Activated gamma-delta T cell treated with anti-CD3 and anti-CD28 coated beads, Interleukin-2, amount 50 U/mL, for 16 hours (primary cell): Measurements from ENCODE around the gene ACP7.
"Not testable (repeated sequence)": the region's sequence is repeated elsewhere in the genome, so short reads cannot be mapped to it uniquely, and the experiment has no call there.

Experiments used
- DNase-seq: peaks from one replicate; pipeline ENCODE4 v3.0.0-alpha.2; 2020; ENCODE audit warnings: low read depth

The ACP7 gene, protein sequence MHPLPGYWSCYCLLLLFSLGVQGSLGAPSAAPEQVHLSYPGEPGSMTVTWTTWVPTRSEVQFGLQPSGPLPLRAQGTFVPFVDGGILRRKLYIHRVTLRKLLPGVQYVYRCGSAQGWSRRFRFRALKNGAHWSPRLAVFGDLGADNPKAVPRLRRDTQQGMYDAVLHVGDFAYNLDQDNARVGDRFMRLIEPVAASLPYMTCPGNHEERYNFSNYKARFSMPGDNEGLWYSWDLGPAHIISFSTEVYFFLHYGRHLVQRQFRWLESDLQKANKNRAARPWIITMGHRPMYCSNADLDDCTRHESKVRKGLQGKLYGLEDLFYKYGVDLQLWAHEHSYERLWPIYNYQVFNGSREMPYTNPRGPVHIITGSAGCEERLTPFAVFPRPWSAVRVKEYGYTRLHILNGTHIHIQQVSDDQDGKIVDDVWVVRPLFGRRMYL

DNA sequence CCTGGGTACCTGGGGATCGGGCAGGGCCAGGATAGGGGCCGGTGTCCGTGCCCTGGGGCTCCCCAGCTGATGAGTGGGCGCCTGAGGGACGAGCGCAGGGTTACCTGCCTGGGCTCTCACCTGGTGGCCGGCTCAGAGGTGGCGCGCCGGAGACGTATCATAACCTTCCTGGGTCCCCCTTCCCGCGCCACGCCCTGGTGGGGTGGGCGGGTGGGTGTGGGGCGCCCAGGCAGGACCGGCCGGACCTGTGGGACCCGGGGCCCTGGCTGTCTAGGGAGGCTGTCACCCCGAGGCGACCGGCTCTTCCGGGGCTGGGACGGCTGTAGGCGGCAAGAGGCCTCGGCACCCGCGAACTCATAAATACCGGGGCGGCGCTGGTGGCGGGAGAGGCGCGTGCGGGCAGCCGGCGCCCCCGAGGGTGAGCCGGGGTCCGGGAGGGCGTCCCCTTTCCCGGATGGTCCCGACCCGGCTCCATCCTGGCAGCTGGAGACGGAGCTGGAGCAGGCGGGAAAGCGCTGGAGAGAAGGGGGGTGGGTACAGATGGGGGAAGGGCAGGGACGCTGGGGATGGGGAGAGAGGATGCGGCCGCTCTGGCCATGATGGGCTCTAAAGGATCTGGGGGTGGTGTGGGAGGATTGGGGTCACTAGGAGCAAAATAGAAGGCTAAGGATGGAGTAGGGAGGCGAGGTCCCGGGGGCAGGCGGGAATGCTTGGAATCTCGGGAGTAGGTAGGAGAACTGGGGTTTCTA, at the start of gene ACP7:
Gene ACP7, plus strand, starts transcription at position 386 of the 749 bp plus-strand sequence. CDS start 902 bp downstream, outside the sequence.
- peak; percentile 4 for DNase-seq

GRCh38 chr19:39036581-39036980, 47.6 kb upstream of the ACP7 start:
- DNase-seq, result no peak

DNA sequence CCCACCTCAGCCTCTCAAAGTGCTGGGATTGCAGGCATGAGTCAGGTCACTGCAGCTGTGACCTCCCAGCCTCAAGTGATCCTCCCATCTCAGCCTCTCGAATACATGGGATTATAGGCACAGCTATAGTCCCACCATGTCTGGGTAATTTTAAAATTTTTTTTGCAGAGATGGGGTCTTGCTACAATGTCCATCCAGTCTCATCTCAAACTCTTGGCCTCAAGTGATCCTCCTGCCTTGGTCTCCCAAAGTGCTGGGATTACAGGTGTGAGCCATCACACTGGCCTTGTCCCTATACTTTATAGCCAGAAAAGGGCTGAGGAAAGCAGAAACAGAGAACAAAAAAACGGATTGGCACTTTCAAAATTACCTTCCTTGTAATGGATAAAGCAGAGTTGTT, 47.0 kb upstream of the ACP7 start:
- DNase-seq, result no peak

DNA sequence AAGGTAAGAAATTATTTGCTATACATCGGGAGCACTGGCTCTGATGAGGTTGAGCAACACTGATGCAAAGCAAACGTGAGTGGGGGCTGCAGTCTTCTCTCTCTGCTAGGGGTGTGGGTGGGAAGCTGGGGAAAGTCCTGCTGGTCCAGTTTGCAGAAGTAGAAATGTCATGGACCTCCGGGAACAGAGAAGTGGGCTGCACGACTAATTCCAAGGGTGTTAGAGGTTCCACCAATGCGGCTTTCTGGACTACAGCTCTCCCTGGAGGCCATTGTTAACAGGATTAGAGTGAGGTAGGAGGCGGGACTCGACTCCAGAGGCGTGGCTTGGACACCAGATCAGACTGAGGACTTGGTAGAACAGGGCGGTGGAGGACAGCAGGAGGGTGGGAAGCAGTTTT, 46.1 kb upstream of the ACP7 start:
- DNase-seq, result no peak

DNA sequence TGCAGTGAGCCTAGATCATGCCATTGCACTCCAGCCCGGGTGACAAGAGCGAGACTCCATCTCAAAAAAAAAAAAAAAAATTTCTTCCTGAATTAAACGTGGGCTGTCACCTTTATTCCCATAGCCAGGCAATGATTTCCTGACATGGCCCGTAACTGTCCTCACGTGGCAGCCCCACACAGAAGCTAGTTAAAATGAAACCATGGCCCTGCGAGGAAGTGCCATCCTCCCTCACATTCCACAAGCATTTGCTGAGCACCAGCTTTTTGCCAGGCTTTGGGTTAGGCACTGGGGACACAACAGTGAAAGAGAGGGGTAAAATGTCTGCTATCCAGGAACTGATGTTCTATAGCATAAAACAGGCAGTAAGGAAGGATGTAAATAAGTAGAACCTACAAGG, 38.7 kb upstream of the ACP7 start:
- no peak for DNase-seq

DNA sequence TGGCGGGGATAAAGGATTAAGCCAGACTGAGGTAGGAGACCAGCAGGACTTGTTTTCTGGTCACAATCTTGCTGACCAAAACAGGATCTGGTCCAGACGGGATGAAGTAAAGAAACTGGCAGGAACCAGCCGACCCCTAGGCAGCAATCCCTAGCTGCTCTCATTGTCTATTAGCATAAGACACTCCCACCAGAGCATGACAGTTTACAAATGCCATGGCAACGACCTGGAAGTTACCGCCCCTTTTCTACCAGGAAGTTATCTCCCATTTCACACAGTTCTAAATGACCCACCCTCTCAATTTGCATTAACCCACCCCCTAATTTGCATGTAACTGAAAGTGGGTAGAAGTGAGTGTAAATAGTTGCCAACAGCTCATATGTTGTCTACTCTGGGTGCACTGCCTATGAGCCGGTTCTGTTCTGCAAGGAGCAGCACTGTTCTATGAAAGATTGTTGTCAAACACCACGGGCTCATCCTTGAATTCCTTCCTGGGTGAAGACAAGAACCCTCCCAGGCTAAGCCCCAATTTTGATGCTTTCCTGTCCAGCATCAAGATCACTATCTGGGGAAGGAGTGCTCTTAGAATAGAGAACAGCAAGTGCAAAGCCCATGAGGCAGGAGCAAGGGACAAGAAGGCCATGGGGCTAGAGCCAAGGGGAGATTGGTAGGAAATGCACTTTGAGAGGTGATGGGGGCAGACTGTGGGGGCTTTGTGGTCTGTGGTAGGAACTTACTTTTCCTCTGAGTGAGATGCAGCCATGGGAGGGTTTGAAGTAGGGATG, 37.9 kb upstream of the ACP7 start:
- DNase-seq, result no peak

DNA sequence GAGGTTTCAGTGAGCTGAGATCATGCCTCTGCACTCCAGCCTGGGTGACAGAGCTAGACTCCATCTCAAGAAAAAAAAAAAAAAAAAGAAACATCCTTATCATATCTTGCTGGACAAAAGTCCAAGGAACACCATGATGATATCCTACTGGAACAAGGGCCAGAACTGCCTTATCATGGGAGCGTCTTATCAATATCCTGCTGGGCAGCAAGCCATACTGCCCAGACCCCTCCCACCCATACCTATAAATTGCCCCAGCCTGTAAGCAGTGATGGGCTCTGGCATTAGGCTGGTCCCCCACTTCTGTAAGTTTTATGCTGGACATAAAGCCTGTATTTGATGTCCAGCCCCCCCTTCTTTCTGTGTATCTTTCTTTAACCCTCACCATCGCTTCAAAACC, 37.1 kb upstream of the ACP7 start:
- DNase-seq, result no peak

DNA sequence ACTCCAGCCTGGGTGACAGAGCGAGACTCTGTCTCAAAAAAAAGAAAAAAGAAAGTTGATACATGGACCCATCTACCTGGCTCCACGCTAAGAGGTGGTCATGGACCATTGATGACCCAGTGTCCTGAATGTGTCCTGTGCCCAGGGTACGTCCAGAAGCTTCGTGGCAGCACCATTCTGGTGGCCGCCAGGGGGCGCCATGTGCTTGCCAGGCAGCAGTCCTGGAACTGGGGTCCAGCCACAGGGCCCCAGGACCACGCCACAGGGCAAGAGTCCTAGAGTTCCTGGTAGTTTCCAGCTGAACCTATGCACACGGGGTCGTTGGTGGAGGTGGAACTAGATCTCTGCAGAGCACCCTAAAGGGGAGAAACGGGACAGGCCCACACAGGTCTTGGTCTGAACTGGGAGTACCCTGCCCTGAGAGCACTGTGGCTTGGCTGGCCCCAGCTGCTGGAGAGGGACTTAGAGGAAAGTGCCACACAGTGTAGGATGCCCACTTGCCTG, 31.9 kb upstream of the ACP7 start:
- peak; percentile 59 for DNase-seq

- DNase-seq, result no peak
Observed at GRCh38 chr19:39052846-39053245, 31.3 kb upstream of the ACP7 start.

GRCh38 chr19:39053276-39054090, 30.7 kb upstream of the ACP7 start:
- no peak for DNase-seq

DNA sequence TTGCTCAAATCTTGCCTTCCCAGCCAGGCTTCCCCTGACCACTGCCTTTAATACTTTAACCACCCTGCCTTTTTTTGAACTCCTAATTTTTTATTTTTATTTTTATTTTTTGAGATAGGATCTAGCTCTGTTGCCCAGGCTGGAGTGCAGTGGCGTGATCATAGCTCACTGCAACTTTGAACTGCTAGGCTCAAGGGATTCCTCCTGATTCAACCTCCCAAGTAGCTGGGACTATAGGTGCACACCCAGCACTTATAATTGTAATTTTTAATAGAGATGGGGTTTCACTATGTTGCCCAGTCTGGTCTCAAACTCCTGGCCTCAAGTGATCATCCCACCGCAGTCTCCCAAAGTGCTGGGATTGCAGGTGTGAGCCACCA, 30.1 kb upstream of the ACP7 start:
- DNase-seq, result no peak

DNA sequence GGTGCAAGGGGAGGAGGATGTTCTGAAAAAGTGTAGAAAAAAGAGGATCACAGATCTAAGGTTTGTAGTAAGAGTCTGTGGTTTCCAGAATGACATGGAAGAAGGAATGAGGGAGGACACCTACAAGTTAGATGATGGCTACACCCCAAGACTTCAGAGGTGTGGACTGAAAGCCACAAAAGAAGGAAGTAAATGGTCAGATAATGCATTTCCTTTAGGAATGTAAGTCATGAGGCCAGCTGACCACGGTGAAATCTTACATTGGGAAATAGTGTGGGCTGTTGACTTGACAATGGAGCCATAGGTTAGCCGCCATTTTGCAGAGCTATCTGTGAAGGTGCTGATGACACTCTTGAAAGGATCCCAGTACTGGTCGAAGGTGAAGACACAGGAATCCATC, 26.6 kb upstream of the ACP7 start:
- DNase-seq, result no peak

DNA sequence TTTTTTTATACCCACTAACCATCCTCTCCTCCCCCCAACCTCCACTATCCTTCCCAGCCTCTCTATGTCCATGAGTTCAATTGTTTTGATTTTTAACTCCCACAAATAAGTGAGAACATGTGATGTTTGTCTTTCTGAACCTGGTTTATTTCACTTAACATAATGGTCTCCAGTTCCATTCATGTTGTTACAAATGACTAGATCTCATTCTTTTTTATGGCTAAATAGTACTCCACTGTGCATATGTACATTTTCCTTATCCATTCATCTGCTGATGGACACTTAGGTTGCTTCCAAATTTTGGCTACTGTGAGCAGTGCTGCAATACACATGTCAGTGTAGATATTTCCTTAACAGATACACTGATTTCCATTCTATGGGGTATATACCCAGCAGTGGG, 24.9 kb upstream of the ACP7 start:
- no peak for DNase-seq

GRCh38 chr19:39060171-39060570, 24.0 kb upstream of the ACP7 start:
- no peak for DNase-seq

DNA sequence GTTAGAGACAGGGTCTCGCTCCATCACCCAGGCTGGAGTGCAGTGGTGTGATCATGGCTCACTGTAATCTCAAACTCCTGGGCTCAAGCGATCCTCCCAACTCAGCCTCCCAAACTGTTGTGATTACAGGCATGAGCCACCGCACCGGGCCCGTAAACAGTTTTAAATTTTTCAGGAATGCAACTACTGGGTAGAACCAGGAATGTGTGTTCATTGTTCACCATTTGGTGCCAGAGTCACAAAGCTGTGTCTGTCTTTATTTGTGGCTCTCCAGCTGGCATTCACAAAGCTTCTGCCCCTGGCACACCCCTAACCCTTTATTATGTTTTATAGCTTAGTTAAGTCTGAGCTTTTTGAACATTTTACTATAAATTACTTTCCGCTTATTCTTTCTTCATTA, 19.8 kb upstream of the ACP7 start:
- no peak for DNase-seq

GRCh38 chr19:39065928-39066327, 18.2 kb upstream of the ACP7 start:
- DNase-seq, result no peak

GRCh38 chr19:39067104-39067503, 17.1 kb upstream of the ACP7 start:
- DNase-seq, result no peak

- not testable (repeated sequence) for DNase-seq
Observed at GRCh38 chr19:39068259-39068658, 15.9 kb upstream of the ACP7 start.

DNA sequence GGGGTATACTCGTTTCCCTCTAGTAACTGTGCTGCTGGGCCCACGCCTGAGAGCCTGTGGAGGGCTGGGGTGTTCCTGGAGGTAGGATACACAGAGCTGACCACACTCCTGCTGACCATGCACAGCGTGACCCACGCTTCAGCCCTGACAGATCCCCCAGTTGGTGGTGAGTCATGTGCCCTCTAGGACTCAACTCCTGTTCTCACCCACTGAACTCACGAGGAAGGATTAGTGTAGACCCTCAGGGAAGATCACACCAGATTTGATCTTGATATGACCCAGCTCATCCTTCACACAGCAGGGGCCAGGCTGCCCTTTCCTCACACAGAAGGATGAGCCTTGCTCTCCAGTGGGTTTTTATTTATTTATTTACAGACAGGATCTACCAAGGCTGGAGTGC, 13.3 kb upstream of the ACP7 start:
- DNase-seq, result no peak

- no peak for DNase-seq
Observed at GRCh38 chr19:39074205-39074692, 9.9 kb upstream of the ACP7 start.

DNA sequence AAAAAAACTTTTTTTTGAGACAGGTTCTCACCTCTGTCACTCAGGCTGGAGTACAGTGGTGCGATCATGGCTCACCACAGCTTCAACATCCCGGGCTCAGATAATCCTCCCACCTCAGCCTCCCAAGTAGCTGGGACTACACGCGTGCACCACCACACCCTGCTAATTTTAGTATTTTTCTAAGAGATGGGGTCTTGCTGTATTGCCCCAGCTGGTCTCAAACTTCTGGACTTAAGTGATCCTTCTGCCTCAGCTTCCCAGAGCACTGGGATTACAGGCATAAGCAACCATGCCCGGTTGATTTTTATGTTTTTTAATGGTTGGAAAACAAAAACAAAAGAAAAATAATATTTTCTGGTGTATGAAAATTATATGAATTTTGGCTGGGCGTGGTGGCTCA, 9.2 kb upstream of the ACP7 start:
- DNase-seq, result no peak
